HG02981 (cell line): Measurements from ENCODE around the gene DYNLT5.
"Not testable (repeated sequence)": the region's sequence is repeated elsewhere in the genome, so short reads cannot be mapped to it uniquely, and the experiment has no call there.

ENCODE experiments used
- ATAC-seq: cut with Tn5 transposase; IDR thresholded peaks from one replicate; pipeline ENCODE4 v1.9.1; 2021; ENCODE audit warnings: mild to moderate bottlenecking, moderate library complexity; ENCODE audit not compliant: unreplicated experiment

Gene DYNLT5, protein sequence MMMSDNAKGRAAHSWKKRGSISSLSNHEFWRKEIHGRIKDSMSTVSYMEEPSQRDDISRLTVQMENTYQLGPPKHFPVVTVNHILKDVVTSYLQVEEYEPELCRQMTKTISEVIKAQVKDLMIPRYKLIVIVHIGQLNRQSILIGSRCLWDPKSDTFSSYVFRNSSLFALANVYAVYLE

DNA sequence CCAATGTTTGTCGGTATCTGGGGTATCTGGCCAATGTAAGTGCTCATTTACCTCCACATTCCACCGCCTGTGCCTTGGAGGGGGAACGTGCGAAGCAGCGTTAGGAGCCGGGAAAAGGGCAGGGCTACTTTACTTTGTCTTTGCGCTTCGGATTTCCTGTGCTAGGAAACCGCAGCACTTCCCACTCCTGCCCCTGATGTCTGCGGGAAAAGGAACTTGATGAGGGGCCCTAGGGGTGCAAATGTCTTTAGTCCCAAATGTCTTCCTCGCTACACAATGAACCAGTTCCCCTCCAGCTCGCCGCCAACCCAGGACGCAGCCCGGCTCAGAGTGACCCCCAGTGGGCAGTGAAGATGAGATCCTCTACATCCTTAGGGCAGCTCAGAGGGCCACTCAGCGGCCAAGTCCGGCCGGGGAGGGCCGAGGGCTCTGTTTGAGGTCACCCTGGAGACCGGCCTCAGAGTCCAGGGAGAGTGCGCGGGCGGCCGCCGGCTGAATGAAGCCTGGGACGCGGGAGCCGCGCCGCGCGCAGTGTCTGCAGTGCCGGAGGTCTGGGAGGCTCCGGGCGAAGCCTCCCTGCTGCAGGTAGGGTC lies at the start of gene DYNLT5:
Gene DYNLT5, plus strand, starts transcription at position 460 of the 593 bp plus-strand sequence. CDS start 2,200 bp downstream, outside the sequence.
- ATAC-seq: no peak

DNA sequence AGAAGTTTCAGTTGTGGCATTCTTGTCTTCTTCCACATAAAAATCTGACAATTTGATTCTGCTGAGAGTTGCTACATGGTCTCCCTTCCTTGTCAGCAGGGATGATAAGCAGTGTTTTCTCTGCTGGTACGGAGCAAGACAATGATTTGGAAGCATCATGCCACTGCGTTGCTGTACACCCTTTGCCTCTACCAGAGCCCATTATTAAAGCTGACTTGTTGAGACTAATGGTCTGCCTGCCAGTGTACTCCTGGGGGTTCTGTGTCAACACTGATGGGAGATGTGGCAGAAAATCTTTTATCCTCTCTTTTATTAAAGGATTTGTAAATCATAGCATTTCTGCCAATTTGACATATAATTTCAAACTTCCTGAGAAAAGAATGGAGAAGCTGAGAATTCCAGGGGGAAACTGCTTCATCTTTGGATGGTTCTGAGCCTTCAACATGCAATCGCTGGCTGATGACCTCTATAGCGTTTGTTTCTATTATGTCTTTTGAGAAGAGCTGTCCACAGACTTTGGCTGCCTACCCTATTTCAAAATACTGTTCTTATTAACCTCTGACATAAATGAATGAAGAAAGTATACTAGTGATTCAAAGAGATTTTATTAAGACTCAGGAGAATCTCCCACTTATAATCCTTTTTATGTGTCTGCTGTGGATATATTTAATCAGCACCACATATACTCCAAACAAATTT lies 47.9 kb upstream of the DYNLT5 start:
- no peak for ATAC-seq

GRCh38 chr1:66705110-66705509 lies 47.1 kb upstream of the DYNLT5 start:
- ATAC-seq: no peak

DNA sequence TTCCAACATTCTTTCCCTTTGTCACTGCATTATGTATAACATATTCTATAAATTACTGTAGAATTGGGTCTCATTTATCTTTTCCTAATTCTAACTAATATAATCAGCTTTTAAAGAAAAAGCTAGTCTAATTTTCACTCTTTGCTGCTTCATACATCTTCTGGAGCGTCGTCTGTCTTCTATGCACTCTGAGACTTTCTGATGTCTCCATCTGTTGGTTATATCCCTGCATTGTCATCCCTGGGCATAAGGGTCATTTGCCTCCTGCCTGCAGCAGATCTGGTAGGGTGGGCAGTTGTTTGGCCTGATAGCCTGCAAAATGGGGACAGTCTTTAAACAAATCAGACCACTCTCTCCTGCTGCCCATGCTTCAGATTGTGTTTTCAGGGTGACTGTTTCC lies 40.8 kb upstream of the DYNLT5 start:
- no peak for ATAC-seq

DNA sequence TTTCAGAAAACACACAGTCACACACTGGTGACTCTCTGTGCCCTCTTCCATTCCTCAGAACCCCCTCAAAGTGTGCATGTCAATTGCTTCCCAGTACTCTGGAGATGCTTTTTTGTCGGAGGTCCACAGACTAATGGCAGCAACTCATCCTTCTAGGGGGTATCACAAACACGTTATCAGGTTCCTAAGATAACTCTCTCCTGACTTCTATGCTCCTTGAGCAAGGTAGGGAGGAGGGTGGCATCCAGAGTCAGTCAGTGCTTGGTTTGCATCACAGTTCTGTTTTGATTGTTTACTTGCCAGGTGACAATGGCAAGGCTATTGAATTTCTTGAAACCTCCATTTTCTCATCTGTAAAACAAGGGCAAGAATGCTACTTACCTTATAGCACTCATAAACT lies 39.4 kb upstream of the DYNLT5 start:
- ATAC-seq: no peak

DNA sequence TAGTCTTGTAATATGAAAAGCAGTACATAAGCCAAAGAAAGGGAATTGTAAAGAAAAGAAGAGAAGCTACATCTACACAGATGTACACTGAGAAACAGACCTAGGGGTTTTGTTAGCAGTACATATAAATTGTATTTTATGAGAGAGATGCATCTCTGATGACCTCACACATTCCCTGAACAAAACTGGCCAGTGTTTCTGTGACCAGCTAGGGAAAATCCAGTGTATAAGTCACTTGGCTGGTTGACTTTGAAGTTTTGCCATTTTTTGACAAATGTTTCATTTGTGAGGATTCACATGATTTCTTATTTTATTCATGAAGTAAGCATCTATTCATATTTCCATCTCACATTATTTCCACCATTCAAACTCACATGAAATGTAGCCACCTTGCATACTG lies 28.3 kb upstream of the DYNLT5 start:
- ATAC-seq: no peak

DNA sequence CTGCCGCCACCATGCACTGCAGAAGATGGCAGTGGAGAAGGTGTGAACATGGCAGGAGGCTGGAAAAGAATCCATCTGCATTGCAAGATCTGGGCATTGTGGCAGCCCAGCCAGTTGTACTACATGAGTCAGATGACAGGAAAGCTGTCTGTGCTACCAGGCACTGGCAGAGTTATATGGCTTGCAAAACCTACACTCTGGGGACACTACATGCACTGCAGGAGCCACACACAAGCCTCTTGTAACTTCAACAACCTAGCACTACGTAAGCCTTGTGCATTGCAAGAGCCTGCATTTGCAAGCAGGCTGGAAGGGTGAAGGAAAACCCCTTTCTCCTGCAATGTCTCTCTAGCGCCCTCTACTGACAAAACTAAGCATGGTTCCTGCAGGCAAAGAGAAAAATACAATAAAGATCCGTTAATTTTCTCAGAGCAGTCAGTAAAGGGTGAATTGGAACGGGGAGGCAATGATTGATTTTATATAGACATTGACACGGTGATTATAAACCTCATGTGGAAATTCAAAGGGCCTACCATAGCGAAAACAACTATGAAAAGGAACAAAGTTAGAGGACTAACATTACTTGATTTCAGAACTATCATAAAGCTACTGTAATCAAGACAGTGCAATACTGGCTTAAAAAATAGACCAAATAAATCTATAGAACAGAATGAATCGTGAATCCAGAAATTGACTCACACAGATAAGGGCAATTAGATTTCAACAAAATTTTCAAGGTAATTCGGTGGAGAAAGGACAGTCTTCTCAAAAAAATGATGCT lies 26.2 kb upstream of the DYNLT5 start:
- peak; percentile 73 for ATAC-seq

DNA sequence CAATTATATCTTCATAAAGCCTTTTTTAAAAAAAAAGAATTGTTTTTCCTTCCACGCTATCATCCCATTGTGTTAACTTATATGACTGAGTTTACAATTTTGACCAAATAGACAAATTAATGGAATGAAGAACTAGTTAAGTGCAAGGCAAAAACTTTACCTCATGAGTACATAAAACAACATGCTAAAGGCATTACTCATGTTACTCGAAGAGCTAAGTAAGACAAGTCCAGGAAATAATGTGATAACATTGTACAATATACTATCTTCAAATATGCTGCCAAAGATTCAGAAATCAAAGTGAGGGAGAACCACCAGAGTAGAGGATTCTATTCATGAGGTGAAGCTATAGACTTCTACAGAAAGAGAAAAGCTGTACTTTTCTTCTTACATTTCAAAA lies 24.2 kb upstream of the DYNLT5 start:
- ATAC-seq: no peak

GRCh38 chr1:66728716-66729115 lies 23.5 kb upstream of the DYNLT5 start:
- not testable (repeated sequence) for ATAC-seq

DNA sequence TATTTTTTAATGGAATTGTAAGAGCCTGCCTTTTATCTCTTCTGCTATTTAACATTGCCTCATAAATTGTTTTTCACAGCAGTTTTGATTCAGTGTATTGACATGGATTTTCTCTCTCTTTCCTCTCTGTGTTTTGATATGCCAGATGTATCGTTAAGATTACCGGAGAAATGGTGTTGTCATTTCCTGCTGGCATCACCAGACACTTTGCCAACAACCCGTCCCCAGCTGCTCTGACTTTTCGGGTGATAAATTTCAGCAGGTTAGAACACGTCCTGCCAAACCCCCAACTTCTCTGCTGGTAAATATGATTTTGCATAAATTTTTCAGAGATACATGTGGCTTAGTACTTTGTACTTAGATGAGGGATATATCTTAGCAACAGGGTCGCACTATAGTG lies 23.1 kb upstream of the DYNLT5 start:
- no peak for ATAC-seq

DNA sequence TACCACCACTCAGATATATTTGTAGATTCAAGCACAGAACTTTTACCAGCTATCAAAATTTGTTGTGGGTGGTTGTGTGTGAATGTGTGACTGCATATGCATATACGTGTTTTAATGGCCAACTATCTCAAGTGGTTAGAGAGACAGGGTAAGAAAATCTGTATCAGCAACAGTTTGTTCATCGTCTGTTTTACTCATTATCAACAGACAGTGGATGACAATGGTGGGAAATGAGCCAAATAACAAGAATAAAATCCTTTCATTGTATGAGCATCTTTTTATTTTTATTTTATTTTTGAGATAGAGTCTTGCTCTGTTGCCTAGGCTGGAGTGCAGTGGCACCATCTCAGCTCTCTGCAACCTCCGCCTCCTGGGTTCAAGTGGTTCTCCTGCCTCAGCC lies 22.7 kb upstream of the DYNLT5 start:
- no peak for ATAC-seq

DNA sequence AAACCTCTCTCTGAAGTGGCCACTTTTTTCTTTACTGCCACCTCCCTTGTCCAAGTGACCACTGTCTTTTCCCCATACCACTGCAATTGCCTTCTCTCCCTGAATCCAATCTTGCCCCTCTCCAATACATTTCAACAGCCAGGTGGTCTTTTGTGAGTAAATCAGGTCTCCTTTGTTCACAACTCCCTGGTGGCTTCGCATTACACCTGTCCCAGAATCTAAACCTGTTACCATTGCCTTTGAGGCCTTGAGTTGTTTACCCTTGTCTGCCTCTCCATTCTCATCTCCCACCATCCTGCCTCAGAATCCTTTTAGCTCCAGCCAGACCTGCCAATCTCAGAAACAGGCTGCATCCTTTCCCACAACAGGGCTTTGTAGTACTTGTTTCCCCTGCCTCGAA lies 21.8 kb upstream of the DYNLT5 start:
- ATAC-seq: no peak

DNA sequence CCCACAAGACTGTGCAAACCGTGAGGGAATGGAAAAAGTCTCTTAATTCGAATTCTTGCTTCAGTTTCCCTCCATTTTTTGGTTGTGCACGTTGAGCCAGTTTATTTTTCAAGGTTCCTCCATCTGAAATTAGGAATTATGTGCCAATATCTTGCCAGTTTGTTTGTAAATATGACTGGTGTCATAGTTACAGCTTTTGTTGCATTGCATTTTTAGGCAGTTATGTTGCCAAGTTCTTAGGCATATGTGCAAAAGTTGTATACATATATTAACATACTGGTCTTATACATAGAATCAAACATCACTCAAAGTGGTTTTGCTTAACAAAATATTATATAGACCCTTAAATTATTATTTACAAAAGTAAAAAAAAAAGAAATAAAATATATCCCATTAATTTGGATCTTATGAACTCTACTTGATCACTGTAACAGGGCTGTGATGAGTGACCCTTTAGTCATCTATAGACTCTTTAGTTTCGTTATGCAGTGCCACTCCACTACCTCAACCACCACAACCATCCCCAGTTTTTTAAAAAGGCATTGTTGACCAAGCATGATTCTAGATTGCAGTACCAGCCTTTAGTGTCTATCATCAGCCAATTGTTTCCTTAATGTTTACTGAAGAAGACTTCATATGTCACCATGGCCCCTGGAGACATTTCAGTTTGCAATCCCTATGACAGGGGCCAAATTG lies 20.9 kb upstream of the DYNLT5 start:
- ATAC-seq: peak; percentile 70

DNA sequence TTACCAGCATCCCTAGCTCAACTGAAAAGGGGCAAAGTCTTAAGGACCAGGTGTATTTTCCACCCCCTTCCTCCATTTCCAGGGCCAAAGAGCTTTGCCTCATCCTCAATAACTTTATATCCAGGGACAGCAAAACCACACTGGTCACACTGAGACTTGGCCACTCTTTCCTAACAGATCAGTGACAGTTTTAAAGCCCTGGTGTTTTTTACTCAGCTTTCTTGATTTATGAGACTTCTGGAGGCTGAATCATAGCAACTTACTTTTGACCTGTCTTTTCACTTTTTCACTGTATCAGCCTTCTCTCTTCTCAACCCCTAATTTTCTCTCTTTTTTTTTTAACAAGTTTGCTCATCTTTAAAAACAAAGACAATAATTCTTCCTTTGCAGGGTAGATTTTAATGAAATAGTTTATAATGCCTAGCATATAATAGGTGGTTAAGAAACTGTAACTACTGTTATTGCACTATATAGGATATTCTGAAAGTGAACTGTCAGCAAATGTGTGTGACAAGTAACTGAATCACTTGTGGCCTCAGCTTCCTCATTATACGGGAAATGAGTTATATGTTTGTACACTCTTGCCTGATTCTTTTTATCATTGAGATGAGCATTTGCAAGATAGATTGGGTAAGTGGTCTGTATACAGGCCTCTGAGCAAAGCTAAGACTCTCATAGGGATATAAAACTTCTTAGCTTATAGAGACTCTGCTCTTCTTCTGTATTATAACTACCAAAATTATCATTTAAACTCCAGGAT lies 19.7 kb upstream of the DYNLT5 start:
- ATAC-seq: no peak

- ATAC-seq: no peak
Measured at GRCh38 chr1:66733348-66734017, 18.8 kb upstream of the DYNLT5 start.

DNA sequence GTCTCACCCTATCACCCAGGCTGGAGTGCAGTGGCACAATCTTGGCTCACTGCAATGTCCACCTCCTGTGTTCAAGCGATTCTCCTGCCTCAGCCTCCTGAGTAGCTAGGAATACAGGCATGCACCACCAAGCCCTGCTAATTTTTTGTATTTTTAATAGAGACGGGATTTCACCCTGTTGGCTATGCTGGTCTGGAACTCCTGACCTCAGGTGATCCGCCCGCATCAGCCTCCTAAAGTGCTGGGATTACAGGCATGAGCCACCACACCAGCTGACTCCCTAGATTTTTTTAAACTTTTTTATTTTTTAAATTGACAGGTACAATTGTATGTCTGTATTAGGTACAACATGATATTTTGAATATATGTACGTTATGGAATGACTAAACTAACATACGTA lies 17.7 kb upstream of the DYNLT5 start:
- ATAC-seq: not testable (repeated sequence)

GRCh38 chr1:66737836-66738235 lies 14.4 kb upstream of the DYNLT5 start:
- ATAC-seq: no peak

DNA sequence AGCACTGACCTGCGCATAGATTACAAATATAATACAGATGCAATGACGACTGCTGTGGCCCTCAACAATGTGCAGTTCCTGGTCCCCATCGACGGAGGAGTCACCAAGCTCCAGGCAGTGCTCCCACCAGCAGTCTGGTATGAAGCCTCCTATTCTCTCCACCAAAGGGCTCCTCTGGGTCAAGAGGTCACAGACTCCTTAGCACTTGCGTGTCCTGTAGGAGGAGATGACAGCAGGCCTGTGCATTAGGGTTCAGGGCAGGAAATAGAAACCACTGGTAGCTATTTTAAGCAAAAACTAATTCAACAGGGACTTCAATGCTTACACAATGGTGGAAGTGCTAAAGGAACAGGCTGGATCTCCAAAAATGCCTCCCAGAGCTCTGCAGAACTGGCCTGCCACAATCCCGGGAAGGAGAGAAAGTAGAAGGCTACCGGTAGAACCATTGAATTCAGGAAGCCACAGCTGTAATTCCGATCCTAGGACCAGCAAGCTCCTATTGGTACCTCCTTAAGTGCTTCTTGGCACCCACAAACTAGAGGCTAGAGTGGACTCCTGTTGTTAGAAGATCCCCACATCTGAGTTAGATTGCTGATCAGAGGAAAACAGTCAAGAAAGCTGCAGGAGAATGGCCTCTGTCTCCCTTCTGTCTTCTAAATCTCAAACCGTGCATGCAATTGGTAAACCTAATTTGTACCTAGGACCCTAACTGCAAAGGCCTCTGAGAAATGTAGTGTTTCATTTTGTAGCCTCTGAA lies 12.7 kb upstream of the DYNLT5 start:
- peak; percentile 51 for ATAC-seq

- no peak for ATAC-seq
Measured at GRCh38 chr1:66745451-66745850, 6.8 kb upstream of the DYNLT5 start.
